T follicular helper cell (primary cell): ENCODE results near the gene PKD1.

Source experiments
- DNase-seq: peaks from one replicate; pipeline ENCODE4 v3.0.0-alpha.2; 2020; ENCODE audit warnings: low read depth

PKD1 gene

GRCh38 chr16:2074071-2074470 is 61.6 kb downstream of the PKD1 start:
- DNase-seq: no peak

GRCh38 chr16:2072926-2073325 is 62.8 kb downstream of the PKD1 start:
- DNase-seq: no peak

GRCh38 chr16:2071454-2072202 is 64.1 kb downstream of the PKD1 start:
- no peak for DNase-seq

GRCh38 chr16:2070576-2071453 is 64.9 kb downstream of the PKD1 start:
- no peak for DNase-seq

GRCh38 chr16:2066139-2066538 is 69.6 kb downstream of the PKD1 start:
- DNase-seq: no peak

- DNase-seq: no peak
These were observed 71.2 kb downstream of the PKD1 start for GRCh38 chr16:2064368-2064945.

GRCh38 chr16:2063861-2064260 is 71.8 kb downstream of the PKD1 start:
- DNase-seq: no peak

- no peak for DNase-seq
These were observed 72.9 kb downstream of the PKD1 start for GRCh38 chr16:2062801-2063200.

GRCh38 chr16:2061526-2061925 is 74.2 kb downstream of the PKD1 start:
- DNase-seq: no peak

- no peak for DNase-seq
These were observed 74.7 kb downstream of the PKD1 start for GRCh38 chr16:2061023-2061422.

GRCh38 chr16:2060346-2060745 is 75.4 kb downstream of the PKD1 start:
- no peak for DNase-seq

- no peak for DNase-seq
These were observed 76.8 kb downstream of the PKD1 start for GRCh38 chr16:2058872-2059271.

- no peak for DNase-seq
These were observed 77.3 kb downstream of the PKD1 start for GRCh38 chr16:2058420-2058819.

GRCh38 chr16:2057438-2057837 is 78.3 kb downstream of the PKD1 start:
- DNase-seq: no peak

GRCh38 chr16:2056681-2057407 is 78.9 kb downstream of the PKD1 start:
- DNase-seq: no peak

GRCh38 chr16:2056077-2056476 is 79.6 kb downstream of the PKD1 start:
- DNase-seq: no peak

GRCh38 chr16:2054543-2055245 is 81.0 kb downstream of the PKD1 start:
- no peak for DNase-seq

GRCh38 chr16:2053897-2054296 is 81.8 kb downstream of the PKD1 start:
- DNase-seq: no peak

GRCh38 chr16:2053211-2053610 is 82.5 kb downstream of the PKD1 start:
- no peak for DNase-seq

- DNase-seq: no peak
These were observed 87.6 kb downstream of the PKD1 start for GRCh38 chr16:2048116-2048543.

- peak; percentile 84 for DNase-seq
These were observed 88.2 kb downstream of the PKD1 start, which contains the start of the genes NTHL1 and TSC2 for GRCh38 chr16:2047330-2048115. Gene NTHL1 (minus strand): TSS chr16:2047834. CDS start chr16:2047823, 11 bp downstream. Gene TSC2 (plus strand): TSS chr16:2047985. CDS start chr16:2048616, 631 bp downstream.
